Neural crest cell (in vitro differentiated cells): ENCODE measurements around the gene RBM19. TPM values are rescaled to one million over a fixed set of nuclear protein-coding genes. Genes with fewer than 3 reads are reported as not detected.
A peak's percentile ranks its signal among the peaks of the same experiment; 100 is the strongest.

Source experiments
- DNase-seq: peaks from one replicate; pipeline ENCODE4 v3.0.0; 2021; ENCODE audit warnings: low read depth, mixed read lengths, low spot score
- H3K27ac Mint-ChIP-seq: one replicate; pipeline ENCODE4 v1.8.0; 2021; ENCODE audit warnings: mild to moderate bottlenecking, mixed read lengths; ENCODE audit not compliant: unreplicated experiment
- H3K27me3 Mint-ChIP-seq: 2 replicates; pipeline ENCODE4 v1.8.0; 2021; ENCODE audit warnings: low read depth, mild to moderate bottlenecking, mixed read lengths
- H3K36me3 Mint-ChIP-seq: 2 replicates; pipeline ENCODE4 v1.8.0; 2021; ENCODE audit warnings: low read depth, mild to moderate bottlenecking, mixed read lengths
- H3K4me1 Mint-ChIP-seq: 2 replicates; pipeline ENCODE4 v1.8.0; 2021; ENCODE audit warnings: mixed read lengths
- H3K4me3 Mint-ChIP-seq: one replicate; pipeline ENCODE4 v1.8.0; 2021; ENCODE audit warnings: mild to moderate bottlenecking, mixed read lengths
- H3K9me3 Mint-ChIP-seq: 2 replicates; pipeline ENCODE4 v1.8.0; 2021; ENCODE audit warnings: mixed read lengths
- total RNA-seq: library from RNA; stranded (reverse); gene quantifications from 2 replicates; pipeline ENCODE4 v1.2.1, GENCODE V29; 2021
- TF ChIP-seq, protein P1 (sequence below): fragments of 200-600 bp; sonication (generic); conservative IDR thresholded peaks from 2 replicates; pipeline ENCODE4 v1.5.0; 2021; ENCODE audit warnings: antibody characterized with exemption, mild to moderate bottlenecking

RBM19 gene
- total RNA-seq, 1 donor from 2014 or later: 42.6 TPM

DNA sequence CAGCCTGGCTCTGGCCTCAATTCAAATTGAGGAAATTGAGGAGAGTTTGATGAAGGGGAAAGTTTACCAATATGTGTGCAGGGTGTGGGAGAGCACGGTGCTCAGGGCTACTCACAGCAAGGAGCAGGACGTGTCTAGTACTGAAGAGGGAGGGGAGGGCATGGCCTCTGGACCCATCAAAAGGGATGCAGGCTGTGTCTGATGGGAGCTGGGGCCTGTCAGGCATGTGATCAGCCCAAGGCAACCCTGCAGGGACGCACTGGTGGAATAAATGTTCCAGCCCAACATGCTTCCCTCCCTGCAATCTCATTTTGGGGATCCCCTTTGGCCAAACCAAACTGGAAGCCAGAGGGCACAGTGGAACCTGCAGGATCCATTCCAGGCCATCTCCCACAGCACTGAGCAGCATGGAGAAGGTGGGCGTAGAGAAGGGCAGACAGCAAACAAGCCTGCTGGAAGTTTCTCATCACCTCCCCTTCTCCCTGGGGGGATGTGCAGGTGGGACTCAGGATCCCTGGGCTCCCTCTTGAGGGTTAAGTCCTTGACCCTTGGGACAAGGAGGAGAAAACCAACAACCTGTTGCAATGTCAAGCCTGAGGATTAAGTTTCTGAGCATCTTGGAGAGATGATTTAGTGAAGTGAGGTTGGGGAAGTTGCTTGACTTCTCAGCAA is 17.8 kb upstream of the RBM19 start:
- TF ChIP-seq, protein P1, sequence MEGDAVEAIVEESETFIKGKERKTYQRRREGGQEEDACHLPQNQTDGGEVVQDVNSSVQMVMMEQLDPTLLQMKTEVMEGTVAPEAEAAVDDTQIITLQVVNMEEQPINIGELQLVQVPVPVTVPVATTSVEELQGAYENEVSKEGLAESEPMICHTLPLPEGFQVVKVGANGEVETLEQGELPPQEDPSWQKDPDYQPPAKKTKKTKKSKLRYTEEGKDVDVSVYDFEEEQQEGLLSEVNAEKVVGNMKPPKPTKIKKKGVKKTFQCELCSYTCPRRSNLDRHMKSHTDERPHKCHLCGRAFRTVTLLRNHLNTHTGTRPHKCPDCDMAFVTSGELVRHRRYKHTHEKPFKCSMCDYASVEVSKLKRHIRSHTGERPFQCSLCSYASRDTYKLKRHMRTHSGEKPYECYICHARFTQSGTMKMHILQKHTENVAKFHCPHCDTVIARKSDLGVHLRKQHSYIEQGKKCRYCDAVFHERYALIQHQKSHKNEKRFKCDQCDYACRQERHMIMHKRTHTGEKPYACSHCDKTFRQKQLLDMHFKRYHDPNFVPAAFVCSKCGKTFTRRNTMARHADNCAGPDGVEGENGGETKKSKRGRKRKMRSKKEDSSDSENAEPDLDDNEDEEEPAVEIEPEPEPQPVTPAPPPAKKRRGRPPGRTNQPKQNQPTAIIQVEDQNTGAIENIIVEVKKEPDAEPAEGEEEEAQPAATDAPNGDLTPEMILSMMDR: no peak
- Mint-ChIP-seq H3K4me1 (no peaks in the 10 kb centered on the region), H3K4me3 (no peak overlapping the region), H3K9me3 (no peaks in the 10 kb centered on the region), H3K27ac (no peak overlapping the region), H3K27me3 (peaks cover 61% of the 10 kb centered on the region), H3K36me3 (no peaks in the 10 kb centered on the region)
- no peak for DNase-seq

DNA sequence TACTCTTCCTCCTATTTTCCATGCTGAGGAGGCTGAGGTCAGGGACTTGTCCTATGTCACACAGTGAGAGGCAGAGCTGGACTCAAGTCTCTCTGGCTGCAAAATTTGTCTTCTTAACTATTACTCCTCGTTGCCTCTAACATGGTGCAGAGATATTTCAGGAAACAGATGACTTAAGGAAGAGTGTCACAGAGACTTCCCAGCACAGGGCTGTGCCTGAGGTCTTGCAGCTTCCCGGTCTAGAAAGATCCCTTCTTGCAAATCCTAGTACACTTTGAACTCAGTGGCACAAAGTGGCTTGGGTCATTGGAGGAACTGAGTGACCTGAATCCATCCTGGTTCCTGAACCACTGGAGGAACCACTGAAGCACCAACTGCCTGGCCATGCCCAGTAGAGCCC is 17.1 kb upstream of the RBM19 start:
- TF ChIP-seq, protein P1: no peak
- H3K4me3 Mint-ChIP-seq: no peak overlapping the region
- H3K36me3 Mint-ChIP-seq: no peaks in the 10 kb centered on the region
- H3K4me1 Mint-ChIP-seq: no peaks in the 10 kb centered on the region
- H3K9me3 Mint-ChIP-seq: no peaks in the 10 kb centered on the region
- H3K27ac Mint-ChIP-seq: no peak overlapping the region
- DNase-seq: no peak
- peaks cover 59% of the 10 kb centered on the region for H3K27me3 Mint-ChIP-seq

DNA sequence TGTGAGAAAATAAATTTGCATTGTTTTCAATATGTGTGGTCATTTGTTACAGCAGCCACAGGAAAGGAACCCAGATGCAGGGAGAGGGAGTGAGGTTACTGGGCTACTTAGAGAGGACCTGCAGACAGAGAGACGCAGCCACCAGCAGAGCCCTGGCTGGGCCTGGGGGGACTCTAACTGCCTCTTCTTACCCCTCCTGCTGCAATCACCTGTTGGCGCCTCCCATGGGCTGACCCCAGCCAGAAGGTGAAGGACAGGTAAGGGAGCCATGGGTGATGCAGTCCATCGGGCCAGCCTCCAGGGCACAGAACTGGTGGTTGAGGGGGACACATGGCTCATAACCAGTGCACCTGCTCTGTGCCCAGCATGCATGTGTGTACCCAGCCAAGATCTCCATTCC is 15.8 kb upstream of the RBM19 start:
- Mint-ChIP-seq H3K4me3 (no peak overlapping the region), H3K27ac (no peak overlapping the region), H3K4me1 (no peaks in the 10 kb centered on the region), H3K27me3 (peaks cover 55% of the 10 kb centered on the region), H3K9me3 (no peaks in the 10 kb centered on the region), H3K36me3 (no peaks in the 10 kb centered on the region)
- TF ChIP-seq, protein P1: no peak
- no peak for DNase-seq

DNA sequence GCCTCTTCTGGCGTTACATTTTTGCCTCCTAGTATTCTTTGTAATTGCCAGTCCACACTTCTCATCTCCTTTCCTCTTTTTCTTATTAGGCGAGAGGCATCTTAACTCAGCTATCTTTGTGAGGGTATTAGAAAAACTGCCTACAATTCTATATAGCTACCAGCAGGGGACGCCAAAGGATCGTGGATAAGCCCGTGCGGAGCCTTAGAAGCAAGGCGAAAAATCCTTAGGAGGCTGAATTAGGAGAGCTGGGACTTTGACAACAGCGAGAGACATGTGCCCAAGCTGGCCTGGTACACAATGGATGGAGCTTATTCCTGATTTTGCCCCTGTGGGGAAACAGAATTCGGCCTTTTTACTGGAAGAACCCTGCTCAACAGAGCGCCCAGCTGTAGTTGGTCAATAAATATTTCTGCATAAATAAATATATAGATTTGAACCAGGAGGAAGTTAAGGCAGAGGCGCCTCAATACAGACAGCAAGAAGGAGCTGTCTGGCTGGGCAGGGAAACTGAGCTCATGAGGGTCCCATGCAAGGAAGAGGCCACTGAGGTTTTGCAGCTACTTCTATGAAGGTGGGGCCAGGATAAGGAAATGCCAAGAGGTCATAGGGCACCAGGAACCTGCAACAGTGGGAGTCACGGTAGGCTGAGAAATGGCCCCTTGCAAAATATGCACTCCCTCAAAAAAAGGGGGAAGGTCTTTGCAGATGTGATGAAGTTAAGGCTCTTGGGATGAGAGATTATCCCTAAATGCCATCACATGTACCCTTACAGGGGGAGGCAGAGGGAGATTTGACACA is 14.6 kb upstream of the RBM19 start:
- H3K36me3 Mint-ChIP-seq: no peaks in the 10 kb centered on the region
- H3K27me3 Mint-ChIP-seq: peaks cover 53% of the 10 kb centered on the region
- H3K27ac Mint-ChIP-seq: no peak overlapping the region
- H3K4me1 Mint-ChIP-seq: no peaks in the 10 kb centered on the region
- H3K9me3 Mint-ChIP-seq: no peaks in the 10 kb centered on the region
- TF ChIP-seq, protein P1: peak; percentile 96
- DNase-seq: peak; percentile 49
- H3K4me3 Mint-ChIP-seq: no peak overlapping the region

DNA sequence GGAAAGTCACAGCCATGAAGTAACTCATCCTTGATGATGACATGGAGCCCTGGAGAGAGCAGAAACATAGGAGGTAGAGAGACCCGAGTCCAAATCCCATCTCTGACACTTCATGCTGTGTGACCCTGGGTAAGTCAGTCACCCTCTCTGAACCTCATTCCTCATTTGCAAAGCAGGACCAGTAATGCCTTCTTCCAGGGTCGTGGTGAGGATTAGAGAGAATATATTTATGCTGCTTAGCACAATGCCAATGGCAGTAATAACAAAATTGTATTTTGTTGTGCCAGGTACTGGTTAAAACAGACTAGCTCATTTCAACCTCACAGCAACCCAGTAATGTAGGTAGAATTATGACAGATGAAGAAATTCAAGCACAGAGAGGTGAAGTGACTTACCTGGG is 13.9 kb upstream of the RBM19 start:
- Mint-ChIP-seq H3K4me1 (no peaks in the 10 kb centered on the region), H3K27me3 (peaks cover 55% of the 10 kb centered on the region), H3K36me3 (no peaks in the 10 kb centered on the region), H3K9me3 (no peaks in the 10 kb centered on the region), H3K4me3 (no peak overlapping the region), H3K27ac (no peak overlapping the region)
- TF ChIP-seq, protein P1: no peak
- no peak for DNase-seq
